H1 (cell line): ENCODE data around the gene DTNB. TPM values are rescaled to one million over a fixed set of nuclear protein-coding genes. Genes with fewer than 3 reads are reported as not detected.

Experiments
- CTCF ChIA-PET: fragments of 300-600 bp; sonication (Branson Sonifier 250); formaldehyde crosslinking; loops from one replicate; lab custom pipeline; 2021; ENCODE audit not compliant: partially characterized antibody; lab: Charles Lee
- POLR2A ChIA-PET: fragments of 300-600 bp; sonication (Branson Sonifier 250); formaldehyde crosslinking; loops from one replicate; lab custom pipeline; 2021; ENCODE audit warnings: inconsistent platforms; ENCODE audit not compliant: partially characterized antibody; lab: Charles Lee
- DNase-seq, 2 experiments: peaks; one replicate each; pipeline versions ENCODE4 v3.0.0 to v3.0.0-alpha.2; 2010 to 2022; ENCODE audit warnings: low spot score in 2 of 2, low read depth in 1 of 2, mixed read lengths in 1 of 2
- FAIRE-seq: peaks from 2 replicates; lab custom pipeline; 2011; peaks lifted over from hg19 to GRCh38; lab: Jason Lieb, UNC
- H2AFZ ChIP-seq: 2 replicates; pipeline ENCODE4 v1.8.1; 2012; ENCODE audit warnings: low read length, inconsistent platforms
- H2AK5ac ChIP-seq: 2 replicates; pipeline ENCODE4 v1.6.1; 2013; ENCODE audit warnings: low read depth, low read length
- H2BK120ac ChIP-seq: replicated peaks from 2 replicates; pipeline ENCODE3; 2013; ENCODE audit warnings: low read depth, low read length, inconsistent platforms
- H2BK12ac ChIP-seq: 2 replicates; pipeline ENCODE4 v1.6.1; 2013; ENCODE audit warnings: low read depth, low read length
- H2BK15ac ChIP-seq: 2 replicates; pipeline ENCODE4 v1.6.1; 2013; ENCODE audit warnings: low read length
- H2BK20ac ChIP-seq: 2 replicates; pipeline ENCODE4 v1.6.1; 2013; ENCODE audit warnings: low read length
- H2BK5ac ChIP-seq: 2 replicates; pipeline ENCODE4 v1.6.1; 2013; ENCODE audit warnings: low read depth, low read length
- H3K14ac ChIP-seq: 2 replicates; pipeline ENCODE4 v1.6.1; 2013; ENCODE audit warnings: inconsistent platforms; ENCODE audit not compliant: insufficient read length
- H3K18ac ChIP-seq: 2 replicates; pipeline ENCODE4 v1.6.1; 2013; ENCODE audit warnings: low read length; ENCODE audit errors: extremely low read depth
- H3K23ac ChIP-seq: 2 replicates; pipeline ENCODE4 v1.6.1; 2013; ENCODE audit warnings: inconsistent platforms; ENCODE audit not compliant: insufficient read length
- H3K23me2 ChIP-seq: 2 replicates; pipeline ENCODE4 v1.6.1; 2013; ENCODE audit warnings: low read depth, low read length
- H3K27ac ChIP-seq: 2 replicates; pipeline ENCODE4 v1.6.1; 2011; ENCODE audit warnings: low read depth, low read length, inconsistent platforms
- H3K27me3 ChIP-seq, 4 experiments: replicated peaks in 1 of 4; 1 replicate in 1 of 4; 2 replicates in 3 of 4; pipeline versions ENCODE4 v1.6.1 to v1.8.1; 2011 to 2013; ENCODE audit warnings: low read length in 3 of 4, mild to moderate bottlenecking in 3 of 4, inconsistent platforms in 2 of 4, mixed read lengths in 2 of 4, moderate library complexity in 1 of 4; ENCODE audit not compliant: control insufficient read depth in 3 of 4, insufficient read depth in 3 of 4; ENCODE audit errors: extremely low read depth in 1 of 4
- H3K36me3 ChIP-seq, 4 experiments: 2 replicates each; pipeline versions ENCODE4 v1.6.1 to v1.8.1; 2011 to 2013; ENCODE audit warnings: mild to moderate bottlenecking in 4 of 4, low read length in 3 of 4, moderate library complexity in 2 of 4, control low read depth in 1 of 4, inconsistent platforms in 1 of 4; ENCODE audit not compliant: insufficient read depth in 4 of 4, control insufficient read depth in 2 of 4
- H3K4ac ChIP-seq: replicated peaks from 2 replicates; pipeline ENCODE3; 2013; ENCODE audit warnings: low read length, low read depth, mixed read lengths, inconsistent platforms; ENCODE audit not compliant: insufficient read length
- H3K4me1 ChIP-seq, 4 experiments: replicated peaks in 1 of 4; 1 replicate in 1 of 4; 2 replicates in 3 of 4; pipeline versions ENCODE4 v1.6.1 to v1.8.1; 2011 to 2013; ENCODE audit warnings: low read length in 3 of 4, inconsistent platforms in 2 of 4, mixed read lengths in 1 of 4; ENCODE audit not compliant: insufficient read depth in 4 of 4, control insufficient read depth in 3 of 4
- H3K4me2 ChIP-seq, 2 experiments: 2 replicates each; pipeline versions ENCODE4 v1.6.1 to v1.8.1; 2011 to 2013; ENCODE audit warnings: low read depth in 2 of 2, low read length in 2 of 2, control low read depth in 1 of 2, inconsistent platforms in 1 of 2, mild to moderate bottlenecking in 1 of 2; ENCODE audit not compliant: insufficient read depth in 1 of 2
- H3K4me3 ChIP-seq, 4 experiments: fragments of 200-600, 300-600 bp in 1 of 4; sonication (generic), shearing (Covaris generic), sonication (Bioruptor Twin) in 1 of 4; 2 replicates each; pipeline versions ENCODE4 v1.5.1 to v1.8.1; 2011 to 2016; ENCODE audit warnings: low read length in 4 of 4, low read depth in 3 of 4, control low read depth in 2 of 4, inconsistent platforms in 2 of 4, mild to moderate bottlenecking in 2 of 4, mixed read lengths in 1 of 4, moderate library complexity in 1 of 4; ENCODE audit not compliant: insufficient read depth in 2 of 4; ENCODE audit errors: extremely low read depth in 1 of 4
- H3K56ac ChIP-seq: replicated peaks from 2 replicates; pipeline ENCODE3; 2013; ENCODE audit warnings: low read depth, mild to moderate bottlenecking, mixed read lengths, low read length, inconsistent platforms; ENCODE audit not compliant: insufficient read length
- H3K79me1 ChIP-seq: 2 replicates; pipeline ENCODE4 v1.6.1; 2013; ENCODE audit warnings: low read depth, low read length, control low read depth
- H3K79me2 ChIP-seq, 2 experiments: 2 replicates each; pipeline versions ENCODE4 v1.6.1 to v1.8.1; 2012 to 2013; ENCODE audit warnings: low read length in 2 of 2, mild to moderate bottlenecking in 2 of 2, inconsistent platforms in 1 of 2; ENCODE audit not compliant: insufficient read depth in 2 of 2, control insufficient read depth in 1 of 2
- H3K9ac ChIP-seq, 4 experiments: replicated peaks in 1 of 4; 1 replicate in 1 of 4; 2 replicates in 3 of 4; pipeline versions ENCODE4 v1.6.1 to v1.8.1; 2011 to 2013; ENCODE audit warnings: low read depth in 3 of 4, low read length in 3 of 4, control low read depth in 2 of 4, mild to moderate bottlenecking in 2 of 4, moderate library complexity in 2 of 4, inconsistent platforms in 1 of 4; ENCODE audit errors: extremely low read depth in 1 of 4
- H3K9me3 ChIP-seq, 2 experiments: 2 replicates each; pipeline versions ENCODE4 v1.6.1 to v1.8.1; 2012 to 2013; ENCODE audit warnings: mild to moderate bottlenecking in 2 of 2, moderate library complexity in 2 of 2, control low read depth in 1 of 2, inconsistent platforms in 1 of 2, low read depth in 1 of 2, low read length in 1 of 2, mixed read lengths in 1 of 2; ENCODE audit not compliant: insufficient read depth in 2 of 2
- H4K20me1 ChIP-seq, 2 experiments: replicated peaks in 1 of 2; 2 replicates each; pipeline versions ENCODE3 to v1.8.1; 2011 to 2013; ENCODE audit warnings: inconsistent platforms in 2 of 2, low read length in 2 of 2, mild to moderate bottlenecking in 1 of 2; ENCODE audit not compliant: insufficient read depth in 2 of 2, control insufficient read depth in 1 of 2
- H4K5ac ChIP-seq: 2 replicates; pipeline ENCODE4 v1.6.1; 2013; ENCODE audit warnings: low read length, low read depth, mixed read lengths, inconsistent platforms; ENCODE audit not compliant: insufficient read length
- H4K8ac ChIP-seq: 2 replicates; pipeline ENCODE4 v1.8.0; 2013; ENCODE audit warnings: mild to moderate bottlenecking, moderate library complexity, low read length, inconsistent platforms; ENCODE audit not compliant: insufficient read depth; ENCODE audit errors: extremely low read depth
- H4K91ac ChIP-seq: replicated peaks from 2 replicates; pipeline ENCODE3; 2013; ENCODE audit warnings: low read length, mixed read lengths, inconsistent platforms; ENCODE audit not compliant: insufficient read length
- CTBP2 ChIP-seq: IDR thresholded peaks from 2 replicates; pipeline ENCODE4 v1.7.0; 2011; ENCODE audit warnings: borderline replicate concordance, mild to moderate bottlenecking, moderate library complexity, mixed read lengths, low read length; ENCODE audit not compliant: insufficient read depth, insufficient read length
- KDM1A ChIP-seq: fragments of 200-600, 300-600 bp; sonication (generic); IDR thresholded peaks from 2 replicates; pipeline ENCODE4 v1.7.1; 2016; ENCODE audit warnings: mild to moderate bottlenecking, low read length, borderline replicate concordance
- KDM4A ChIP-seq: IDR thresholded peaks from one replicate; pipeline ENCODE4 v1.7.1; 2012; ENCODE audit warnings: low read depth, mild to moderate bottlenecking, moderate library complexity, low read length, inconsistent platforms; ENCODE audit not compliant: severe bottlenecking
- KDM5A ChIP-seq: fragments of 200-600 bp; IDR thresholded peaks from 2 replicates; pipeline ENCODE4 v1.7.1; 2012; ENCODE audit warnings: mild to moderate bottlenecking, low read length, inconsistent platforms, mixed read lengths
- NRF1 ChIP-seq: IDR thresholded peaks from 2 replicates; pipeline ENCODE4 v1.6.1; 2011; ENCODE audit warnings: mild to moderate bottlenecking, low read depth, low read length, improper control_type of control experiment
- POLR2A ChIP-seq, 2 experiments: IDR thresholded peaks; 1 replicate in 1 of 2; 2 replicates in 1 of 2; pipeline ENCODE4 v1.6.1; 2011; ENCODE audit warnings: low read depth in 2 of 2, low read length in 2 of 2, mild to moderate bottlenecking in 2 of 2; ENCODE audit errors: control extremely low read depth in 1 of 2
- RBBP5 ChIP-seq: IDR thresholded peaks from 2 replicates; pipeline ENCODE4 v1.7.1; 2012; ENCODE audit warnings: low read depth, mild to moderate bottlenecking, inconsistent platforms, low read length, moderate library complexity, borderline replicate concordance
- SP1 ChIP-seq: IDR thresholded peaks from 2 replicates; pipeline ENCODE4 v1.6.1; 2011; ENCODE audit warnings: low read depth, low read length
- SRF ChIP-seq: IDR thresholded peaks from 2 replicates; pipeline ENCODE4 v1.6.1; 2011; ENCODE audit warnings: mild to moderate bottlenecking, low read depth, low read length, moderate library complexity
- whole genome bisulfite sequencing, 2 experiments: shearing (Covaris generic) in 1 of 2; methylation state at CpG; one replicate each; pipeline versions ENCODE4 v1.1.6 to v1.1.7; 2013 to 2015; ENCODE audit warnings: low lambda C conversion rate in 2 of 2, mixed read lengths in 2 of 2, inconsistent platforms in 1 of 2, low coverage in 1 of 2, missing lambda C conversion rate in 1 of 2; ENCODE audit not compliant: insufficient replicate concordance in 2 of 2, insufficient coverage in 1 of 2, insufficient read length in 1 of 2; ENCODE audit errors: extremely low coverage in 1 of 2, missing lambda C conversion rate in 1 of 2; 5-methylcytosine and 5-hydroxymethylcytosine counted together
- polyA plus RNA-seq, 7 experiments: library from polyadenylated mRNA; depleted of rRNA in 3 of 7; stranded (reverse) in 5 of 7; unstranded in 2 of 7; fragments of >200 nt in 5 of 7; fragments of 200-250 nt in 2 of 7; gene quantifications; 1 replicate in 5 of 7; 2 replicates in 1 of 7; 4 replicates in 1 of 7; pipeline versions ENCODE4 v1.2.1 to v1.2.3, GENCODE V29; 2011 to 2013; ENCODE audit warnings: missing spikeins in 2 of 7, mixed read lengths in 2 of 7
- total RNA-seq: library from RNA; stranded (reverse); fragmentation: NEBNext Ultra II Directional; extraction: Animal tissue kit (Norgen Biotek cat#: 25700); gene quantifications from 2 replicates; pipeline ENCODE4 v1.2.1, GENCODE V29; 2021

DTNB gene
- total and polyA plus RNA-seq, 2 of the 8 experiments (the other 6 are each of a cell fraction or from before 2014, with no cell fraction given), result 39.6 to 49.5 TPM

- POLR2A ChIA-PET, result no interaction called here
- no peak overlapping the region for H3K9ac ChIP-seq
These were observed 21.5 kb downstream of the DTNB start for GRCh38 chr2:25651782-25652455.

More at GRCh38 chr2:25651782-25652455, 21.5 kb downstream of the DTNB start:
- Histone ChIP-seq H3K23me2 (no peaks in the 10 kb centered on the region; the same call in 1 of the 2 replicates), H2BK15ac (no peak overlapping the region), H3K4ac (no peak overlapping the region), H3K27me3 (no peaks in the 10 kb centered on the region), H3K14ac (no peak overlapping the region), H3K4me3 (no peak overlapping the region), H3K23ac (no peak overlapping the region), H2AFZ (no peak overlapping the region), H3K4me2 (no peak overlapping the region), H3K4me1 (no peaks in the 10 kb centered on the region), H4K8ac (no peak overlapping the region), H4K91ac (no peak overlapping the region), H2BK120ac (no peak overlapping the region), H3K18ac (no peak overlapping the region), H3K56ac (no peak overlapping the region), H2BK5ac (no peak overlapping the region), H3K36me3 (peaks cover 0 to 8% (median 2%) of the 10 kb centered on the region in 4 experiments; a peak in 3 of 8 replicates), H2BK20ac (no peak overlapping the region), H3K9me3 (no peaks in the 10 kb centered on the region), H4K20me1 (peaks cover 2 to 3% of the 10 kb centered on the region in 2 experiments), H3K79me1 (peaks cover 7% of the 10 kb centered on the region), H3K27ac (no peak overlapping the region), H2BK12ac (no peak overlapping the region), H2AK5ac (no peak overlapping the region), H4K5ac (no peak overlapping the region), H3K79me2 (peaks cover 3 to 36% of the 10 kb centered on the region in 2 experiments)
- DNase-seq, result no peak
- WGBS, 2 experiments, result 92% methylated on average over 1 of the region's 1 CpG; no CpG with 5 or more reads in 1 of the 2 experiments
- CTCF ChIA-PET, result interaction anchor here (1.1 to 3.1 kb wide), 4 partner anchors 13 to 45 kb away, joined by 3 to 19 read pairs (median 5); no protein-coding TSS in a partner anchor
- no peak for FAIRE-seq
- TF ChIP-seq CTBP2 (no peak), RBBP5 (no peak), POLR2A (IDR thresholded peaks at IDR 0.05; ENCODE audit: control extremely low read depth in 1 of 2, low read depth in 2 of 2, low read length in 2 of 2) (no peak), SP1 (no peak), KDM4A (no peak), KDM5A (no peak), SRF (no peak), NRF1 (no peak), KDM1A (no peak)
